HG03175 (cell line): ENCODE results near the gene CELF1.
"Not testable (repeated sequence)": the region's sequence is repeated elsewhere in the genome, so short reads cannot be mapped to it uniquely, and the experiment has no call there.

ENCODE experiments used
- ATAC-seq: cut with Tn5 transposase; IDR thresholded peaks from one replicate; pipeline ENCODE4 v1.9.1; 2021; ENCODE audit warnings: mild to moderate bottlenecking, moderate library complexity; ENCODE audit not compliant: unreplicated experiment

Gene CELF1

GRCh38 chr11:47541070-47541469, 11.9 kb downstream of the CELF1 start:
- no peak for ATAC-seq

- ATAC-seq: no peak
Measured at GRCh38 chr11:47539681-47540039, 13.3 kb downstream of the CELF1 start.

- ATAC-seq: no peak
Measured at GRCh38 chr11:47538741-47539565, 14.0 kb downstream of the CELF1 start.

GRCh38 chr11:47536915-47537314, 16.0 kb downstream of the CELF1 start:
- no peak for ATAC-seq

GRCh38 chr11:47534704-47535251, 18.2 kb downstream of the CELF1 start:
- no peak for ATAC-seq

- no peak for ATAC-seq
Measured at GRCh38 chr11:47533690-47534151, 19.2 kb downstream of the CELF1 start.

- ATAC-seq: no peak
Measured at GRCh38 chr11:47532597-47533213, 20.2 kb downstream of the CELF1 start.

GRCh38 chr11:47531666-47532065, 21.3 kb downstream of the CELF1 start:
- no peak for ATAC-seq

GRCh38 chr11:47530721-47531120, 22.2 kb downstream of the CELF1 start:
- ATAC-seq: not testable (repeated sequence)

- ATAC-seq: no peak
Measured at GRCh38 chr11:47529951-47530350, 23.0 kb downstream of the CELF1 start.

- ATAC-seq: no peak
Measured at GRCh38 chr11:47527186-47527585, 25.7 kb downstream of the CELF1 start.

- not testable (repeated sequence) for ATAC-seq
Measured at GRCh38 chr11:47526032-47526431, 26.9 kb downstream of the CELF1 start.

GRCh38 chr11:47524291-47524874, 28.5 kb downstream of the CELF1 start:
- no peak for ATAC-seq

- no peak for ATAC-seq
Measured at GRCh38 chr11:47523490-47524225, 29.3 kb downstream of the CELF1 start.

GRCh38 chr11:47518212-47518964, 34.5 kb downstream of the CELF1 start:
- no peak for ATAC-seq

- ATAC-seq: no peak
Measured at GRCh38 chr11:47516984-47517853, 35.7 kb downstream of the CELF1 start.

GRCh38 chr11:47516155-47516554, 36.8 kb downstream of the CELF1 start:
- ATAC-seq: no peak

GRCh38 chr11:47514825-47515647, 37.9 kb downstream of the CELF1 start:
- peak; percentile 55 for ATAC-seq
